HG02852 (cell line): Measurements from ENCODE around the gene LYPD5.

Source experiments
- ATAC-seq: cut with Tn5 transposase; IDR thresholded peaks from one replicate; pipeline ENCODE4 v1.9.1; 2021; ENCODE audit warnings: mild to moderate bottlenecking, moderate library complexity; ENCODE audit not compliant: unreplicated experiment

LYPD5 gene

DNA sequence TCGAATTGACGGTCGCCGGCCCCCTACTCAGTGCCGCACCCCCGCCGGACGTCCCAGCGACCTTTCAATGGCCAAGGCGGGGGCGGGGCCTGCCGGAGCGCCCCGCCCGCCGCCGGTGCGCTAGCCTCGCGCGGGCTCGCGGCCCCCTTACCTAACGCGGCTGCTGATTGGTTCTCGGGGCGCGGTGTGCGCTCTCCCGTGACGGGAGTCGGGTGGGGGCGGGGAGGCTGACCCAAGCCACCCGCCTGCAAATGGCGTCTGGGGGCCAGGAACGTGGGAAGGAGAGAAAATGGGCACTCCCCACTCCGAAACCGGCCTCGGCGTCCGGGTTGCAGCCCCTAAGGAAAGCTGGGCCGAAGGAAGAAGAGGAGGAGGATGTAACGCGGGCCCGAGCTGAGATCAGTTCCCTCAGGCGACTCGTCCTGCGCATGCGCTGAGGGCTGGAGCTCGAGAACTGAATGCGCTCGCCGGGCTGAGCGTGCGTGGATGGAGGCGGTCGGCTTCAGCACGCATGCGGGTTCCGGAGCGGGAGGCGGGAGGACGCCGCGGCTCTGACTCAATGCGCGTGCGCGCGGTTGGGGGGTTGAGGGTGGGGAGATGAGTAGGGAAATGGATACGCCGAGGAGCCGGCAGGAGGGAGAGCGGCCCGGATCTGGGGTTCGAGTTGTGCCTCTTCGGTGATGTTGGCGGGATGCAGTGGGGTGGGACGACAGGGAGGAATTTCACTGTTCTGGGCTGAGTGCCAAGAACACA is 47.6 kb downstream of the LYPD5 start, which contains the start of gene SMG9:
TSS of gene SMG9 (minus strand) at position 460 of the 753 bp plus-strand sequence. CDS start 4,221 bp downstream, outside the sequence.
- ATAC-seq: peak; percentile 48

DNA sequence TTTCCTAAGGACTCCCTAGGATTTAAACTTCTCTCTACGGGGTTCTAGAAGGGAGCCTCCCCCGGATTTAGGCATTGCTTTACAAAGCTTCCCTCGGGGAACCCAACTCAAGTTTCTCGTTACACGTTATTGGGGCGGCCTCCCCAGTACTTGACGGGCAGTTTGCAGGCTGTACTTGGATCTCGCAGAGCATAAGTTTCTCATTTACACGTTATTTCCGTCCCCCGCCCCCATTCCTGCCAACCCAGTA is 48.1 kb downstream of the LYPD5 start:
- no peak for ATAC-seq

DNA sequence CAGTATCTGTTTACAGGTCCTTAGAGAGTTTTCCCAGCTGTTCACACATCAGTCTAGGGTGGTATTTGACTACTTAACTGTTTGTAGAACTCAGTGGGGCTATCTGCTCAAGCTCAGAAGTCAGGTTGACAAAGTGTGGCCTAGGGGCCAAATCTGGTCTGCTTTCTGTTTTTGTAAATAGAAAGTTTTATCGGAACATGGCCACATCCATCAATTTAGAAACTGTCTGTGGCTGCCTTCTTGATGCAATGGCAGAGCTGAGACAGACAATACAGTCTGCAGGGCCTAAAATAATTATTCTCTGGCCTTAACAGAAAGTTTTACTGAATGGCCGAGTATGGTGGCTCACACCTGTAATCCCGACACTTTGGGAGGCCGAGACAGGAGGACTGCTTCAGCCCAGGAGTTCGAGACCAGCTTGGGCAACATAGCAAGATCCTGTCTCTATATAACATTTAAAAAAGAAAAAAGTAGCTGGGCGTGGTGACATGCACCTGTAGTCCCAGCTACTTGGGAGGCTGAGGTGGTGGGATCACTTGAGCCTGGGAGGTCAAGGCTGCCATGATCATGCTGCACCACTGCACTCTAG is 49.9 kb downstream of the LYPD5 start:
- ATAC-seq: no peak

DNA sequence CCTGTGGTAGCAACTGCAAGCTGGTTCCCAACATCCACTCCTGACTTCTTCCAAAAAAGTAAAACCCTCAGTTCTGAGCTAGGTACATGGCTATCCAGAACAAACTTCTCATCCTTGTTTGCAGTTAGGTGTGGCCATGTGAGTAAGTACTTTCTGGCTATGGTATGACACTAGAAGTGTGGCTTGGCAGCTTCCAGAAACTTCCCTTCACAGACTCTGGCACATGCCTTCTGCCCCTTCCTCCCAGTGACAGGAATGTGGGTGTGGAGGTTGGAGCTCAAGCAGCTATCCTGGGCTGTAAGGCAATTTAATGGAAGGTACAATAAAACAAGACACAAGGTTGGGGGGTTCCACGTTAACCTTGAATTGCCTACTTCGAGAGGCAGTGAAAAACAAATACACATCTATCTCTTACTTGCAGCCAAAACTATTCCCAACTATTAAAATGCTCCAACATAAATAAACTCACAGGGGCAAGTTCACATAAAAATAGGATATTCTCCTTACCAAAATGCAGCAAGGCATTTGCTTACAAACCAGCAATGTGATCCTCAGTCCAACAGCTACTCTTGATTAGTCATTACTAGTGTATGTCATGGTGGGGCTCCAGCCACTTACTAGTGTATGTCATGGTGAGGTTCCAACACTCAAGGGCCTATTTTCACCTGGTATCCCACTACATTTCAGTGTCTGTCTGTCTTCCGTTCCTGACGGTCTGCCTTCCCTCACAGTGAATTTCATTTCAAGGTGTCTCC is 50.6 kb downstream of the LYPD5 start:
- no peak for ATAC-seq

DNA sequence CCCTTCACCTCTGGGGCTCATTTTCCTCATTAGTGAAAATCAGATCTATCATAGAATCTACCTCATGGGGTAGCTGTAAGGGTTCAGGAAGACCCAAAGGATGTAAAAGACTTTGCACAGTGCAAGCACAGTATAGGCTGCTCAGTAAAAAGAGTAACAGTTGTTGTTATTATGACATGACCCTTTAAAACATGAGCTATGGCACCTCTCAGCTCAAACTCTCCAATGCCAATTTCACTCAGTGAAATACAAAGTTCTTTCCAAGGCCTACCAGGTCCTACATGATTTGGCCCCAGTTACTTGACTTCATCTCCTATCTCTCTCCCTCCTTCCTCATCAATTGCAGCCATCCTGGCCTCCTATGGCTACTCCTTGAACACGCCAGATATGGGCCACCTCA is 52.3 kb downstream of the LYPD5 start:
- no peak for ATAC-seq

DNA sequence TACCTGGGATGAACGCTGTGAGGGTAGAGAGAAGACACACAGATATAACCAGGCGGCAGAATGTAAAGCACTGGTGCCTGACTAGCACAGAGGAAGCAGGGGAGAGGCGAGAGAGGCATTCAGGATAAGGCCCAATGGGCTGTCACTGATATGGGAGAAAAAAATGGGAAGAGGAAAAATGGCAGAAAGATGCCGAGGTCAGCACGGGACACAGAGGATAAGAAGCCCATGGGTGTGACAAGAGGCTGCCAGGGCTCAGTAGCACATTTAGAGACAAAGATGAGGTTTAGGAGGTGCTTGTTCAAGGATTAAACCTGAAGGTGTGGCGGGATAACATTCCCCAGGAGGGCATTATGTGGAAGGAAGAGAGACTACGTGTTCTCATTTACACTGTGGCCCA is 53.1 kb downstream of the LYPD5 start:
- ATAC-seq: no peak

DNA sequence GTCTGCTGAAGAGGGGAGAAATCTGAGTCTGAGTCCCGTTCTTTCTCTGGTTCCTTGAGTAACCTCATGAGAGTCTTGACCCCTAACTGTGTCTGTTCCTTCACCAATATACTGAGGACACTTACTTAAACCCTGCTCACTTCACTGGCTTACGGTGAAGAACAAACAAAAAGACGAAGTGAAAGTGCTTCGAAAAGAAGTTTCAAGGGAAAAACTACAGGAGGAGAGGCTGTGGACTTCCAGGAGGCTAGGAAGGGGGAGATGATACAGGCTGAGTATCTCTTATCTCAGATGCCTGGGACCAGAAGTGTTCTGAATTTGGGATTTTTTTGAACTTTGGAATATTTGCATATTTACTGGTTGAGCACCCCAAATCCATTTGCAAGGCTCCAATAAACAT is 53.6 kb downstream of the LYPD5 start:
- ATAC-seq: no peak

DNA sequence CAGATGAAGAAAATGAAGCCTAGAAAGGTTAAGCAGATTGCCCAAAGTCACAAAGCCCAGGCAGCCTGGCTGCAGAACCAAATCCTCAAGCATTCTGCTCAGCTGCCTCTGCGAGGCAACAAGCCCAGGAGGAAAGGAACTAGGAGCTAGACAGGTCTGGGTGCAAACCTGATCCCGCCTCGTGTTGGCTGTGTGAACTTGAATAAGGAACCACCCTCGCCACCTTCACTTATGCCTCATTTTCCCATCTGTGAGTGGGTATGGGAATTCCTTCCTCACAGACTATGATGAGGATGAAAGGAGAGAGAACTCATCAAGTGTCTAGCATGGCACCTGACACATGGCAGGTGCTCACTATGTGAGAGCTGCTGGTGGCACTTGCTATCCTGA is 54.0 kb downstream of the LYPD5 start:
- ATAC-seq: no peak

DNA sequence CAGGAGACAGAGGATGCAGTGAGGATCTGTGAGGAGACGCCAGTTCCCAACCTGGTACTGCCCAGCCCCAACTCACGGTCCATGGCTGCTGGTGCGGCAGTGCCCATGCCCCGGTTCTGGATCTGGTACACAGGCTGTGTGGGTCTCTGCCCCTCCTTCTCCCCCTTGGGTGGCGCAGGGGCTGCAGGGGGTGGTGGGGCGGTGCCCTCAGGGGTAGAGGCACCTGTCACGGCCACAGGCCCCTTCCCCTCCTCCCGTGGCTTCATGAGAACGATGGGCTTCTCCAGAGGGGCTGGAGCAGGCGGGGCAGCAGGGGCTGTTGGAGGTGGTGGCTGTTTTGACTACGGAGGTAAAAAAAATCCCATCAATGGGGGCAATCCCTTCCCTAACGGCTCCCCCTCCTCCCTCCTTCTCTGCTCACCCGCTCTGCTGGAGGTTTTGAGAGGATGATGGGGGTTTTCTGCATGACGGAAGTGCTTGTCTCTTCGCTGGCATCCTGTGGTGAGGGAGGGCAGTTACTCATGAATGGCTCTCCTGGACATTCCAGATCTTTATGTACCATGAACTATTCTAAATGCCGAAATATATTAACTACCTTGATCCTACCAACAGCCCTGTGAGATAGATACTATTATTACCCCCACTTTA is 54.6 kb downstream of the LYPD5 start:
- ATAC-seq: no peak
